ENCODE measurements around the gene FAM117B.

DNA sequence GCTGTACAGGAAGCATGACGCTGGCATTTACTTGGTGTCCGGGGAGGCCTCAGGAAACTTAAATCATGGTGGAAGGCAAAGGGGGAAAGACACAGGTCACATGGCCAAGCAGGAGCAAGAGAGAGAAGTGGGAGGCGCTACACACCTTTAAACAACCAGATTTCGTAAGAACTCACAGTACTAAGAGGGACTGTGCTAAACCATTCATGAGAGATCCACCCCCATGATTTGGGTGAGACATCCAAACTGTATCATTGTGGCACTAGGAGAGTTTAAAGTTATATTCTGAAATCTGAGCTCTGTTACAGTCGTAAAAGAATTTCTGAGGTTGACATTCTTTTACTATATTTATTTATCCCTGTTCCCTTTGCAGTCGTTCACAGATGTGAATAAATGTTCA lies 120.2 kb downstream of the FAM117B start:
- no peak for TF ChIP-seq ESRRA (IDR thresholded peaks at IDR 0.05; ENCODE audit: borderline replicate concordance, low read length)
- TF ChIP-seq, protein P1, sequence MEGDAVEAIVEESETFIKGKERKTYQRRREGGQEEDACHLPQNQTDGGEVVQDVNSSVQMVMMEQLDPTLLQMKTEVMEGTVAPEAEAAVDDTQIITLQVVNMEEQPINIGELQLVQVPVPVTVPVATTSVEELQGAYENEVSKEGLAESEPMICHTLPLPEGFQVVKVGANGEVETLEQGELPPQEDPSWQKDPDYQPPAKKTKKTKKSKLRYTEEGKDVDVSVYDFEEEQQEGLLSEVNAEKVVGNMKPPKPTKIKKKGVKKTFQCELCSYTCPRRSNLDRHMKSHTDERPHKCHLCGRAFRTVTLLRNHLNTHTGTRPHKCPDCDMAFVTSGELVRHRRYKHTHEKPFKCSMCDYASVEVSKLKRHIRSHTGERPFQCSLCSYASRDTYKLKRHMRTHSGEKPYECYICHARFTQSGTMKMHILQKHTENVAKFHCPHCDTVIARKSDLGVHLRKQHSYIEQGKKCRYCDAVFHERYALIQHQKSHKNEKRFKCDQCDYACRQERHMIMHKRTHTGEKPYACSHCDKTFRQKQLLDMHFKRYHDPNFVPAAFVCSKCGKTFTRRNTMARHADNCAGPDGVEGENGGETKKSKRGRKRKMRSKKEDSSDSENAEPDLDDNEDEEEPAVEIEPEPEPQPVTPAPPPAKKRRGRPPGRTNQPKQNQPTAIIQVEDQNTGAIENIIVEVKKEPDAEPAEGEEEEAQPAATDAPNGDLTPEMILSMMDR (IDR thresholded peaks at IDR 0.05), result no peak
- TF ChIP-seq SREBF2 (IDR thresholded peaks at IDR 0.05), result no peak
- no peak for TF ChIP-seq RFX5 (IDR thresholded peaks at IDR 0.05)
- TF ChIP-seq ZFP36 (IDR thresholded peaks at IDR 0.05; ENCODE audit: borderline replicate concordance, partially characterized antibody), result no peak
